K562 (cell line): Measurements from ENCODE around the gene ING4. TPM values are rescaled to one million over a fixed set of nuclear protein-coding genes. Genes with fewer than 3 reads are reported as not detected.
A peak's percentile ranks its signal among the peaks of the same experiment; 100 is the strongest.

Experiments used
- CBX1 ChIP-seq: sonication (generic); IDR thresholded peaks from 2 replicates; pipeline ENCODE4 v1.6.1; 2016; ENCODE audit warnings: antibody characterized with exemption, low read depth, mild to moderate bottlenecking
- CBX8 ChIP-seq: fragments of 200-600 bp; sonication (generic); IDR thresholded peaks from 2 replicates; pipeline ENCODE4 v1.6.1; 2012; ENCODE audit warnings: borderline replicate concordance, mixed run types, low read depth, mild to moderate bottlenecking, moderate library complexity, mixed read lengths, low read length, control low read depth, inconsistent platforms; ENCODE audit not compliant: poor library complexity, severe bottlenecking; ENCODE audit errors: extremely low read depth
- CHCHD3 ChIP-seq: fragments of 250-450 bp; sonication (Bioruptor Pico); IDR thresholded peaks from 2 replicates; pipeline ENCODE4 v2.1.2; 2022; ENCODE audit warnings: mild to moderate bottlenecking
- CSDE1 ChIP-seq, 2 experiments: fragments of 450-650 bp; IDR thresholded peaks; 2 replicates each; pipeline ENCODE4 v1.6.1; 2016; ENCODE audit warnings: mild to moderate bottlenecking in 1 of 2
- GABPB1 ChIP-seq: sonication (generic); formaldehyde crosslinking; IDR thresholded peaks from 2 replicates; pipeline ENCODE4 v1.8.0; 2022; ENCODE audit warnings: mild to moderate bottlenecking, missing genetic modification reagents
- HNRNPH1 ChIP-seq: fragments of 200-400 bp; formaldehyde crosslinking; optimal IDR thresholded peaks from 2 replicates; pipeline ENCODE3; 2017; ENCODE audit warnings: low read depth, mild to moderate bottlenecking, low read length, moderate library complexity
- KAT7 ChIP-seq: sonication (generic); formaldehyde crosslinking; IDR thresholded peaks from 2 replicates; pipeline ENCODE4 v1.8.0; 2022; ENCODE audit warnings: missing genetic modification reagents, mild to moderate bottlenecking, borderline replicate concordance
- NFIX ChIP-seq: fragments of 250-450 bp; sonication (Bioruptor Pico); IDR thresholded peaks from 2 replicates; pipeline ENCODE4 v1.4.0; 2020; ENCODE audit warnings: low read depth, mild to moderate bottlenecking, moderate library complexity
- RFX7 ChIP-seq: fragments of 250-450 bp; sonication (Bioruptor Pico); IDR thresholded peaks from 2 replicates; pipeline ENCODE4 v1.5.1; 2021; ENCODE audit warnings: mild to moderate bottlenecking
- RNF2 ChIP-seq: sonication (generic); IDR thresholded peaks from 2 replicates; pipeline ENCODE4 v1.6.1; 2016
- SIN3A ChIP-seq, 2 experiments: fragments of 150-350 bp in 1 of 2; IDR thresholded peaks; 2 replicates each; pipeline ENCODE4 v1.6.1; 2011 to 2016; ENCODE audit warnings: borderline replicate concordance in 2 of 2, low read depth in 2 of 2, low read length in 2 of 2, mild to moderate bottlenecking in 2 of 2, moderate library complexity in 2 of 2; ENCODE audit not compliant: control insufficient read depth in 1 of 2
- SMC3 ChIP-seq: conservative IDR thresholded peaks from 2 replicates; pipeline ENCODE4 v1.6.1; 2011; ENCODE audit warnings: low read depth, low read length, improper control_type of control experiment; ENCODE audit not compliant: insufficient read depth
- SP1 ChIP-seq: sonication (generic); formaldehyde crosslinking; IDR thresholded peaks from 2 replicates; pipeline ENCODE4 v1.8.1; 2022; ENCODE audit warnings: mild to moderate bottlenecking, missing genetic modification reagents
- ZNF197 ChIP-seq: fragments of 200-800 bp; sonication (Bioruptor generic); IDR thresholded peaks from 2 replicates; pipeline ENCODE4 v1.6.1; 2016; ENCODE audit warnings: low read depth, missing genetic modification characterization, missing compliant biosample characterization
- polyA plus RNA-seq, 8 experiments: library from polyadenylated mRNA; depleted of rRNA in 4 of 8; stranded (reverse) in 5 of 8; unstranded in 3 of 8; fragments of >200 nt; fragmentation: Nextera tagmentation in 2 of 8; fragmentation: Illumina TruSeq in 1 of 8; extraction: Ambion mirVana in 2 of 8; extraction: Trizol in 1 of 8; gene quantifications; 2 replicates each; pipeline versions ENCODE4 v1.2.1 to v1.2.3, GENCODE V29; 2011 to 2014; ENCODE audit warnings: inconsistent platforms in 1 of 8, missing spikeins in 1 of 8
- total RNA-seq, 7 experiments: library from RNA; depleted of rRNA in 6 of 7; stranded (reverse); fragments of >200 nt in 6 of 7; fragmentation: Illumina TruSeq in 2 of 7; extraction: Trizol in 2 of 7; gene quantifications; 2 replicates each; pipeline versions ENCODE4 v1.2.1 to v1.2.3, GENCODE V29; 2011 to 2021; ENCODE audit warnings: low replicate concordance in 1 of 7
- TF ChIP-seq, protein P1 (sequence below), 2 experiments: fragments of 450-650 bp in 1 of 2; IDR thresholded peaks; 2 replicates each; pipeline ENCODE4 v1.6.1; 2011 to 2017; ENCODE audit warnings: low read depth in 2 of 2, antibody characterized with exemption in 1 of 2, borderline replicate concordance in 1 of 2, low read length in 1 of 2, mild to moderate bottlenecking in 1 of 2, mixed read lengths in 1 of 2; ENCODE audit not compliant: control insufficient read depth in 1 of 2
- TF ChIP-seq, protein P2 (sequence below), 2 experiments: fragments of 450-650 bp in 1 of 2; sonication (generic) in 1 of 2; formaldehyde crosslinking in 1 of 2; IDR thresholded peaks in 1 of 2; conservative IDR thresholded peaks in 1 of 2; 2 replicates each; pipeline versions ENCODE4 v1.6.1 to v1.8.1; 2016 to 2023; ENCODE audit warnings: mild to moderate bottlenecking in 2 of 2, moderate library complexity in 2 of 2, inconsistent platforms in 1 of 2, missing genetic modification reagents in 1 of 2
- TF ChIP-seq, protein P3 (sequence below): fragments of 250-450 bp; sonication (Bioruptor Pico); IDR thresholded peaks from 2 replicates; pipeline ENCODE4 v1.5.0; 2021
- TF ChIP-seq, protein P4 (sequence below): fragments of 450-650 bp; formaldehyde crosslinking; IDR thresholded peaks from 2 replicates; pipeline ENCODE4 v1.4.0; 2022; ENCODE audit warnings: mild to moderate bottlenecking, moderate library complexity

The ING4 gene
- total and polyA plus RNA-seq, 9 of the 15 experiments (the other 6 are each of a cell fraction or from before 2014, with no cell fraction given): 6.6 to 30.2 (median 15.7) TPM

DNA sequence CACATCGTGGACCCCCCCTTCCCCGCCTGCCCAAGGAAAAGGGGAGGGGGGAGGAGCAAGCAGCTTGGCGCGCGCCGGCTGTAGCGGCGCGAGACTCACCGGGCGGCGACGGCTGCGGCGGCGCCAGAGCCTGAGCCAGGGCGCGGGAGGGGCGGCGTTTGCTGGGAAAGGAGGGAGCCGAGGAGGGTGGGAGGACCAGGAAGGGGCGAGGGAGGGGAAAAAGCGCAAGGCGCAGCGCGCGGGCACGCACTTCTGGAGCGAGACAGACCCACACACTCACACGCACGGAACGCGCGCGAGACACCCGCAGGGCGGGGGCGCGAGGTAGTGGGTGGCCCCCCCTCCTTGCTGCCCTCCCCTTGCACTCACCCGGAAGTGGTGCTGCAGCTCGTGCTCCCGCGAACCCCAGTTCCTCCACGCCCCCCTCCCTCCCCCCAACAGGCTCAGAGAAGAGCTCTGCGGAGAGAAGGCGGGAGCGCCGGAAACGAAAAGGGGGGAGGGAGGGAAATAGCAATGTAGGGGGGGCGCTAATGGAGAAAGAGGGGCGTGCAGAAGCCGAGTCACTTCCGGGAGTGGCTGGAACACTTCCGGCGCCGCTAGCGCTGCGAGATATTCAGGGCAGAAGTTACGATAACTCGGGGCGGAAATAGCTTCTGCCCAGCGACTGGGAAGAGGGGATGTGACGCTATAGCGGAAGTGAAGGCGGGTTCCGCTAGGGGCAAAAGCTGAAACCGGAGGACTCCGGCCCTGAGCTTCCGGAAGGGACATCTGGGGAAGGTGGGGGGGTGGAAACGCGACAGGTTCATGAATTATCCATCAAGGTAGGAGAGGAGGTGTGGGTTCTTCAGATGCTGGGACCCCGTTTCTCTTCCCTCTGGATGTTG lies 26.3 kb upstream of the ING4 start, which contains the start of gene ZNF384 (continued):
- TF ChIP-seq, protein P1, sequence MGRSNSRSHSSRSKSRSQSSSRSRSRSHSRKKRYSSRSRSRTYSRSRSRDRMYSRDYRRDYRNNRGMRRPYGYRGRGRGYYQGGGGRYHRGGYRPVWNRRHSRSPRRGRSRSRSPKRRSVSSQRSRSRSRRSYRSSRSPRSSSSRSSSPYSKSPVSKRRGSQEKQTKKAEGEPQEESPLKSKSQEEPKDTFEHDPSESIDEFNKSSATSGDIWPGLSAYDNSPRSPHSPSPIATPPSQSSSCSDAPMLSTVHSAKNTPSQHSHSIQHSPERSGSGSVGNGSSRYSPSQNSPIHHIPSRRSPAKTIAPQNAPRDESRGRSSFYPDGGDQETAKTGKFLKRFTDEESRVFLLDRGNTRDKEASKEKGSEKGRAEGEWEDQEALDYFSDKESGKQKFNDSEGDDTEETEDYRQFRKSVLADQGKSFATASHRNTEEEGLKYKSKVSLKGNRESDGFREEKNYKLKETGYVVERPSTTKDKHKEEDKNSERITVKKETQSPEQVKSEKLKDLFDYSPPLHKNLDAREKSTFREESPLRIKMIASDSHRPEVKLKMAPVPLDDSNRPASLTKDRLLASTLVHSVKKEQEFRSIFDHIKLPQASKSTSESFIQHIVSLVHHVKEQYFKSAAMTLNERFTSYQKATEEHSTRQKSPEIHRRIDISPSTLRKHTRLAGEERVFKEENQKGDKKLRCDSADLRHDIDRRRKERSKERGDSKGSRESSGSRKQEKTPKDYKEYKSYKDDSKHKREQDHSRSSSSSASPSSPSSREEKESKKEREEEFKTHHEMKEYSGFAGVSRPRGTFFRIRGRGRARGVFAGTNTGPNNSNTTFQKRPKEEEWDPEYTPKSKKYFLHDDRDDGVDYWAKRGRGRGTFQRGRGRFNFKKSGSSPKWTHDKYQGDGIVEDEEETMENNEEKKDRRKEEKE (IDR thresholded peaks at IDR 0.05; ENCODE audit: borderline replicate concordance in 1 of 2, control insufficient read depth in 1 of 2, low read depth in 2 of 2, low read length in 1 of 2): peak in 1 of 2 experiments; percentile 83; a peak in 1 of 4 replicates
- TF ChIP-seq CBX1 (peak; percentile 82), CSDE1 (IDR thresholded peaks at IDR 0.05) (no peak), NFIX (CRISPR knock-in tag) (no peak), GABPB1 (CRISPR knock-in tag) (peak; percentile 93), CHCHD3 (CRISPR knock-in tag) (no peak), SMC3 (no peak), RFX7 (no peak), RNF2 (0 out of 2 replicates have a peak, but pooled peaks have one; percentile 32), CBX8 (no peak), SP1 (CRISPR knock-in tag) (peak; percentile 85), KAT7 (CRISPR knock-in tag) (0 out of 2 replicates have a peak, but pooled peaks have one; percentile 48), SIN3A (IDR thresholded peaks at IDR 0.05; ENCODE audit: borderline replicate concordance in 2 of 2, control insufficient read depth in 1 of 2, low read depth in 2 of 2, low read length in 2 of 2) (peak in 1 of 2 experiments; percentile 67; a peak in 1 of 4 replicates), ZNF197 (CRISPR knock-in tag) (0 out of 2 replicates have a peak, but pooled peaks have one; percentile 70), HNRNPH1 (no peak)
- TF ChIP-seq, protein P2, sequence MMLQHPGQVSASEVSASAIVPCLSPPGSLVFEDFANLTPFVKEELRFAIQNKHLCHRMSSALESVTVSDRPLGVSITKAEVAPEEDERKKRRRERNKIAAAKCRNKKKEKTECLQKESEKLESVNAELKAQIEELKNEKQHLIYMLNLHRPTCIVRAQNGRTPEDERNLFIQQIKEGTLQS (IDR thresholded peaks at IDR 0.05): peak; percentile 55; the same call in 1 of the 2 replicates
- TF ChIP-seq, protein P2 (CRISPR knock-in tag; conservative IDR thresholded peaks at IDR 0.05): no peak
- TF ChIP-seq, protein P3, sequence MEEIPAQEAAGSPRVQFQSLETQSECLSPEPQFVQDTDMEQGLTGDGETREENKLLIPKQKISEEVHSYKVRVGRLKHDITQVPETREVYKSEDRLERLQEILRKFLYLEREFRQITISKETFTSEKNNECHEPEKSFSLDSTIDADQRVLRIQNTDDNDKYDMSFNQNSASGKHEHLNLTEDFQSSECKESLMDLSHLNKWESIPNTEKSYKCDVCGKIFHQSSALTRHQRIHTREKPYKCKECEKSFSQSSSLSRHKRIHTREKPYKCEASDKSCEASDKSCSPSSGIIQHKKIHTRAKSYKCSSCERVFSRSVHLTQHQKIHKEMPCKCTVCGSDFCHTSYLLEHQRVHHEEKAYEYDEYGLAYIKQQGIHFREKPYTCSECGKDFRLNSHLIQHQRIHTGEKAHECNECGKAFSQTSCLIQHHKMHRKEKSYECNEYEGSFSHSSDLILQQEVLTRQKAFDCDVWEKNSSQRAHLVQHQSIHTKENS: no peak
- TF ChIP-seq, protein P4, sequence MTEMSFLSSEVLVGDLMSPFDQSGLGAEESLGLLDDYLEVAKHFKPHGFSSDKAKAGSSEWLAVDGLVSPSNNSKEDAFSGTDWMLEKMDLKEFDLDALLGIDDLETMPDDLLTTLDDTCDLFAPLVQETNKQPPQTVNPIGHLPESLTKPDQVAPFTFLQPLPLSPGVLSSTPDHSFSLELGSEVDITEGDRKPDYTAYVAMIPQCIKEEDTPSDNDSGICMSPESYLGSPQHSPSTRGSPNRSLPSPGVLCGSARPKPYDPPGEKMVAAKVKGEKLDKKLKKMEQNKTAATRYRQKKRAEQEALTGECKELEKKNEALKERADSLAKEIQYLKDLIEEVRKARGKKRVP (CRISPR knock-in tag): no peak
